UCSD-AML1 (cell line): ENCODE data around the gene SNCA.

Source experiments
- DNase-seq: peaks from one replicate; lab custom pipeline; 2025; ENCODE audit not compliant: unreplicated experiment; lab: John Stamatoyannopoulos, UW

SNCA gene

DNA sequence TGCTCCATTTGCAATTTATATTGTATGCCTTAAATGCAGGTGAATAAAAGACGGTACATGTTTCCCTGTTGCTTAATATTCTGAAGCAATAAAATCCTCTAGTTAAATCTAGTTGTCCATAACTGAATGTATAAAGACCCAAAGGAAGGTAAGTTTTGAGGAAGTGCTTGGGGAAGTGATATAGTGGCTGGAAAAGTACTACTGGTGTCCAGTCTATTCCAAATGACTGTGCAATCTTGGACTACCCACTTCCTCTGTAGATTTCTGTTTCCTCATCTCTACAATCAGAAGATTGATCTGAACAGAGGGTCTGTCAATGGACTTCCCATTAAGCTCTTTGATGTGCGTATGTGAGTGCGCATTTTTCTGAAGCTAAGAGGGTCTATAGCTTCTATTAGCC lies 17.0 kb downstream of the SNCA start:
- DNase-seq = no peak

DNA sequence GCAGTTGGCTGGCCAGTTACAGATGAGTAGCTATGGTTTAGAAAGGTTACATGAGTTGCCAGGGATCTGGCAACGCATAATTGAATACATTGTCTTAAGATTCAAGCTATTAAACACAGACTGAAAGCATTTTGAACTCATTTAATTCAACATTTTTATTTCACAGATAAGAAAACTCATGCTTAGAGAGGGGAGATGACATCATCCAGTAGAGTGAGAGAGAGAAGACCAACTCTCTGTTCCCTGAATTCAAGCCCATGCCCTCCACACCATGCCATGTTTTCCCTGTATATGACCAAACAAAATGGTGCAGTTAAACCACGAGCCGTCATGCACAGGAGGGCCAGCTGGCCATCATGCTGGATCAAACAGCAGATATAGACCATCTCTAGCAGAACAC lies 22.6 kb downstream of the SNCA start:
- DNase-seq = no peak

- DNase-seq = no peak
Observed at GRCh38 chr4:89813197-89813596, 23.8 kb downstream of the SNCA start.

DNA sequence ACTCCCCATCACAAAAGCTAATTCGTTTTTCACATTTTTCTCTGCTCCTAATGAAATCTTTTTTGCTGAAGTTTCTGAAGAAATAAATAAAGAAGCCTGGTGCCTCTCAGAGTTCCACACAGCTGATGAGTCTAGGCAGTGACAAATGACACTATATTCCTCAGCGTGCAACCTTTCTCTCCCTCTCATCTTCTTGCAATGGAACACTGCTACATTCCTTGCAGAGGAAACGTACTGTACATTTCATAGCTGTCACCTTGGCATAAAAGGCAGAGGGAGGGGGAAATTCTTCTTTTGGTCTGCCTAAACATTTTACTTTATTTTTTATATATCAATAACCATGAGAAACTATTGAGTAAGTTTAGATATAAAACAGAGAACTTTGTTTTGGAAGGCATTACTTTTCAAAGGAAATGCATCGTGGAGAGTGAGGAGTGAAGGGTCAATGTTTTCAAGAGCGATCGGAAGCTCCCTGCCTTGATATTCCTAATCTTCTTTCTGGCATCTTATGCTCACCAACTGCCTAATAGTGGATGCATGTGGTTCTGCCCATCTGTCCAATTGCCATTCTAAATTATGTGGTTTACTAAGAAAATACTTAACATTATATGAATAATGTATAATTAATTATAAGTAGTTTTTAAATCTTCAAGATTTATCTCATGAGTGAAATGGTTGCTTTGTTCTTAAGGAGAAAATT lies 29.4 kb downstream of the SNCA start:
- no peak for DNase-seq

- DNase-seq = no peak
Observed at GRCh38 chr4:89805297-89805696, 31.7 kb downstream of the SNCA start.

GRCh38 chr4:89803915-89804314 lies 33.0 kb downstream of the SNCA start:
- no peak for DNase-seq

- DNase-seq = no peak
Observed at GRCh38 chr4:89803036-89803435, 33.9 kb downstream of the SNCA start.

- no peak for DNase-seq
Observed at GRCh38 chr4:89800527-89801103, 36.3 kb downstream of the SNCA start.

- no peak for DNase-seq
Observed at GRCh38 chr4:89800012-89800516, 36.9 kb downstream of the SNCA start.

DNA sequence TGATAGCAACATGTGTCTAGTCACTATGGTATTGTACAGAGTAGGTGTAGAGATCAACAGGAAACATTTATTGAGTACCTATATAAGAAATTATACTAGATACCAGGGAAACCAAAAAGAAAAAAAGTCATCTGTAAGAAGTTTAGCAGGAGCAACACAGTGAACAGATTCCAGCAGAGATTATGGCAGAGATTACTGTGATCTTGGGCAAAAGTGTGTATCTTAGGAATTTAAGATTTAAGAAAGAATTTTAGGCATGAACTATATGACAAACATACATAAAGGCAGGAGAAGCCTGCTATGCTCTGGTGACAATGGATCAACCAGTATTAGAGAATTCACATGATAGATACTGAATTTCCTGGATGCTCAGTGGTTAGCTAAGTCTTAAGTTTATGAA lies 37.9 kb downstream of the SNCA start:
- no peak for DNase-seq

- DNase-seq = no peak
Observed at GRCh38 chr4:89797117-89797516, 39.8 kb downstream of the SNCA start.

DNA sequence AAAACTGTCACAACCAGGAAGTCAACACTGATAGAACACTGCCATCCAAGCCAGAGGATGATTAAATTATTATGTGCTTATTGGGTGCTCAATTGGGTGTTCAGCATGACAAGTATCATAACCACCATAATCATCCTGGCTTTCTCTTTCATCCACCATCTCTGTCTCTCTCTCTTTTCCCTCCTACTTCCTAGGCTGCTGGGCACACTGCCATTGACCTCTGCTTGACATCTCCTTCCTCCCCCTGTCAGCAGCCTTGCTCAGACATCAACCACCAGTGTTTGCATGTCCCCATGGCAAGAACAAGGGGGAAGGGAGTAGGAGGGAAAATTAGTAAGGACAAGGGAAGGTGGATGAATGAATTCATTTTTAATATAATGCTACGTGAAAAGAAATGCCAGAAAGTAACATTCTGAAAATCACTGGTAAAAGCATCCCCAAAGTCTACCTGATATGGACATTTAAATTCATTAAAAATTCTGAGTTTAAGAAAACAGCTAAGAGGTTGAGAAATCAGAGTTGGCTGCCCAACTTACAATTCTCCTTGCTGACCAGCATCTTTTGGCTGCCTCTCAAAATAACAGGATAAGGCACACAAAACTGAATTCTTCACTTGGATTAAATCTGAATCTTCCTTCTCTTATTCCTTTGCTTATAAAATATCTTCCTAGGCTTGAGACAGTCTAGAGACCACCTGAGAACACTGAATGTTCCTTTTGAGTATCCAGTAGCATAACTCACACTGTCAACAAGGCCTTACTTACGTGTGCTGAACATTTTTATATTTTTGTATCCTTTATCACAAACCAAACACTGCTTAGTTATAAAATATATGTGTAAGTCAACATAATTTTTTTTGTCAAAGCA lies 48.5 kb downstream of the SNCA start:
- peak; percentile 14 for DNase-seq

GRCh38 chr4:89784686-89785231 lies 52.2 kb downstream of the SNCA start:
- DNase-seq = no peak

DNA sequence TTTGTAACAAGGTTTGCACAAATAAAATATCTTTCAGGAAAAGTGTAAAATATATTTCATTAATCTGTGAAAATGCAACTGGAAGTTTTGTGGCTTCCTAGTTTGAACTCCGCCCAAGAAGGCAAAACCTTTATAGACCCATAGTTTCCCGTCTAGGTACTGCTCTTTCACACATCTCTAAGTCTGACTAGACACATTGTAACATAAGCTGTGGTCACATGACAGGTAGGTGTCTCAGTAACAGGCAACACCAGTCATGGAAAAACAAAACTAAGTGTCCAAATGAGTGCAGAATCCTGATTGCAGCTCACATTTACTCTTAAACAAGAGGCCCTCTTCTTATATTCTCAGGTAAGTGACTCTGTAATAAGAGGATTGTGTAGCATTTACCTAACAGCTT lies 55.6 kb downstream of the SNCA start:
- DNase-seq = no peak

DNA sequence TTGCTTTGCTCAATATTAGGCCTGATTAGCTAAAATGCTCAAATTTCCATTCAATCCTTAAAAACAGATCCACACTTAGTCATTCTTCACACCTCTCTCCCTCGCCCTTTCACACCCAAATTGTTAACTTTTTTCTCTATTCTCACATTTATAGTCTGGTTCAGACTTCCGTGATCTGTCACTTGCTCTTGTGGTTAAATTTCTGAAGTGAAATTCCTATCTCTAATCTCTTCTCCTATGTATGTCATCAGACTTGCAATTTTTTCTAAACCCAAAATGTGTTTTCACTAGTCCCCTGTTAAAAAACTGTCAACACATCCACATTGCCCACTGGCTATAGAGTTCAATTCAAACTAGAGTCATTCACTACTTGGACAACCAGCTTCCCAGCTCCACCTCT lies 63.2 kb downstream of the SNCA start:
- no peak for DNase-seq

DNA sequence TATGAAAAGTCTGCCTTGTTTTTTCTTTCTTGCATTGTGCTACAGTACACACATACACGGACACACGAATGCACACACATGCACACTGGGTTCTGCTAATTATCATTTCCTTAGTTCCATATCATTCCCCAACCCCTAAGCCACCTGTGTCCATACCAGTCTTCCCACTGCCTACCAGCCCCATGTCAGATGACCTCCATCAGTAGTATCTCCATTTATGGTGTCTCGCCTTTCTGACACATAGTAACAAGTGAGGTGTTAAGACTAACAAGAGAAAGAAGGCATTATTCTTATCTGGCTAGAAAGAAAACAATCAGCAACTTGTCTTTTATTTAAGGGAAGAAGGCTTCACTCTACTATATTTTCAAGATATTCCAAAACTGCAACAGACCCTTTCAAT lies 67.1 kb downstream of the SNCA start:
- DNase-seq = no peak

- DNase-seq = no peak
Observed at GRCh38 chr4:89767924-89768323, 69.0 kb downstream of the SNCA start.

DNA sequence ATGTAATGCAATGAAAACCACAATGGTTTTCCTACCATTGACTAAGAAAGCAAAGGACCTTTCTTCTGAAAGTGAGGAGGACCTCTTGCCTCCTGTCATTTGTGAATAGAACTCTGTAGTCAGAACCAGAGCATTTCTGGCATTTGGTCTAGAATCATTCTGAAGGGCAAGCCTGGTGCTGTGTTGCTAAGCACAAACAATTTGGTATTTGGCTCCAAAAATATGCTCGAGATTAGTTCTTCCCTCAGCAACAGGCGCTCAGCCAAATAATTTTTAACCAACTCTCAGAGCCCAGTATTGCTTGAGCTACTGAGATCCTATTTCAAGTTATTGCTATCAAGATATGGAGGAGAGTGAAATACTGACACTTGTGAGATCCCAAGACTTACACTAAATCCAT lies 71.0 kb downstream of the SNCA start:
- no peak for DNase-seq

DNA sequence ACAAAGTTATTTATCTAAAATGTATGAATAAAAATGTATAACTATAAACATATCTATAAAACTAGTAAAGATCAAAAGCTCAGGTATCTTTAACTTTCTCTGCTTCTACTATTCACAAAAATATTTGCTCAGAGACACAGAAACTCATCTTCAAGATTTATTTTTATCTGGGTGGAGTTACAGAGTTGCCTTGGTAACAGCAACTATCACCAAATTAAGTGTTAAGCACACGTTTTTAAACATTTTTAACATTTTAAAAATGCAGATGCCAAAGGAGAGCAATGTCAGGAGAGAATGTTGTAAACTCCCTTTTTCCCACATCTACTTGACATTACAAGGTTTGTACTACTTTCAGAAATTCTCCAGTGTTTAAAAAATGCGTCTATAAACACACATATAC lies 71.4 kb downstream of the SNCA start:
- DNase-seq = no peak

GRCh38 chr4:89762311-89762710 lies 74.7 kb downstream of the SNCA start:
- DNase-seq = no peak

DNA sequence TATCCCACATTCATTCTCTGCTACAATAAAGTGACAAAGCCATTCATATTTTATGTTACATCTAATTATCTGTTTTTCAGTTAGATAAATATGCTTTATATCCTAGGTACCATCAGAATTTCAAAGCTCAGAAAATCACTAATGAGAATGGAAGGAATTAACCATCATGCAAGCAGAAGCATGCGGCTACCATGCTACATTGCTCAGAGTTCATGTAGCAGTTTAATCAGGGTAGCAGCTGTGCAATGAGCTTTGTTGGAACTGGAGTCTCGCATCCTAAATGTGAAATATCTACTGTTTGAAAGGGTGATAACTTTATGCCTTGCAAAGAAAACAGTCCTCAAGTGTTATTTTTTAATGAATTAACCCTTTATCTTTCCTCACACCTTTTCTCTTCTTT lies 77.5 kb downstream of the SNCA start:
- no peak for DNase-seq
